Loucy (cell line): ENCODE data around the gene MEGF9.

Experiments used
- H2AFZ ChIP-seq: fragments of 200-600 bp; sonication (generic); 2 replicates; pipeline ENCODE4 v1.6.0; 2016; ENCODE audit warnings: antibody characterized with exemption, mild to moderate bottlenecking, low read length, moderate library complexity
- H3F3A ChIP-seq: fragments of 200-600 bp; 2 replicates; pipeline ENCODE4 v1.6.0; 2016; ENCODE audit warnings: antibody characterized with exemption, low read depth, mild to moderate bottlenecking
- H3K27me3 ChIP-seq: fragments of 200-600 bp; sonication (generic); 2 replicates; pipeline ENCODE4 v1.6.1; 2014; ENCODE audit warnings: low read length, mild to moderate bottlenecking; ENCODE audit not compliant: insufficient read depth, poor library complexity, severe bottlenecking
- H3K36me3 ChIP-seq: fragments of 200-600 bp; sonication (generic); 2 replicates; pipeline ENCODE4 v1.6.1; 2016; ENCODE audit warnings: low read length; ENCODE audit not compliant: insufficient read depth
- H3K4me1 ChIP-seq: fragments of 200-600 bp; sonication (generic); 2 replicates; pipeline ENCODE4 v1.5.1; 2014; ENCODE audit warnings: low read length, mild to moderate bottlenecking; ENCODE audit not compliant: insufficient read depth, poor library complexity, severe bottlenecking
- H3K4me2 ChIP-seq: fragments of 200-600 bp; sonication (generic); 2 replicates; pipeline ENCODE4 v1.6.0; 2014; ENCODE audit warnings: antibody characterized with exemption, low read length, low read depth, mild to moderate bottlenecking; ENCODE audit not compliant: poor library complexity, severe bottlenecking
- H3K4me3 ChIP-seq: fragments of 200-600 bp; sonication (generic); 2 replicates; pipeline ENCODE4 v1.5.1; 2014; ENCODE audit warnings: low read length, mild to moderate bottlenecking, mixed read lengths; ENCODE audit not compliant: poor library complexity, severe bottlenecking
- H3K79me2 ChIP-seq: fragments of 200-600 bp; sonication (generic); 2 replicates; pipeline ENCODE4 v1.6.1; 2014; ENCODE audit warnings: low read length; ENCODE audit not compliant: insufficient read depth
- H3K9ac ChIP-seq: fragments of 200-600 bp; sonication (generic); 2 replicates; pipeline ENCODE4 v1.6.0; 2014; ENCODE audit warnings: mild to moderate bottlenecking, low read depth, low read length, moderate library complexity; ENCODE audit not compliant: poor library complexity, severe bottlenecking
- H3K9me2 ChIP-seq: fragments of 200-600 bp; sonication (generic); replicated peaks from 2 replicates; pipeline ENCODE4 v1.6.1; 2016; ENCODE audit warnings: low read depth, low read length, mixed read lengths
- H3K9me3 ChIP-seq: fragments of 200-600 bp; sonication (generic); 2 replicates; pipeline ENCODE4 v1.6.1; 2014; ENCODE audit warnings: mild to moderate bottlenecking, antibody characterized with exemption, low read length, low read depth; ENCODE audit not compliant: insufficient read depth
- H4K20me1 ChIP-seq: fragments of 200-600 bp; sonication (generic); 2 replicates; pipeline ENCODE4 v1.6.0; 2014; ENCODE audit warnings: antibody characterized with exemption, low read length, mild to moderate bottlenecking; ENCODE audit not compliant: insufficient read depth, poor library complexity, severe bottlenecking
- EZH2phosphoT487 ChIP-seq: fragments of 200-600 bp; IDR thresholded peaks from 2 replicates; pipeline ENCODE4 v1.6.1; 2018; ENCODE audit warnings: antibody characterized with exemption, mild to moderate bottlenecking, moderate library complexity, borderline replicate concordance
- TF ChIP-seq, protein P1 (sequence below): fragments of 200-600 bp; sonication (generic); conservative IDR thresholded peaks from 2 replicates; pipeline ENCODE4 v1.5.1; 2014; ENCODE audit warnings: mild to moderate bottlenecking, antibody characterized with exemption, low read length

Gene MEGF9

GRCh38 chr9:120659209-120659608 lies 55.1 kb downstream of the MEGF9 start:
- H3K4me3 ChIP-seq, result no peak overlapping the region
- H4K20me1 ChIP-seq, result no peaks in the 10 kb centered on the region
- H3K4me1 ChIP-seq, result peaks cover 32% of the 10 kb centered on the region
- H3F3A ChIP-seq, result 0 out of 2 replicates have a peak, but pooled peaks cover 6% of the 10 kb centered on the region
- no peaks in the 10 kb centered on the region for H3K9me3 ChIP-seq
- H3K4me2 ChIP-seq, result no peak overlapping the region
- no peaks in the 10 kb centered on the region for H3K27me3 ChIP-seq
- H3K79me2 ChIP-seq, result 0 out of 2 replicates have a peak, but pooled peaks cover 2% of the 10 kb centered on the region
- TF ChIP-seq, protein P1, sequence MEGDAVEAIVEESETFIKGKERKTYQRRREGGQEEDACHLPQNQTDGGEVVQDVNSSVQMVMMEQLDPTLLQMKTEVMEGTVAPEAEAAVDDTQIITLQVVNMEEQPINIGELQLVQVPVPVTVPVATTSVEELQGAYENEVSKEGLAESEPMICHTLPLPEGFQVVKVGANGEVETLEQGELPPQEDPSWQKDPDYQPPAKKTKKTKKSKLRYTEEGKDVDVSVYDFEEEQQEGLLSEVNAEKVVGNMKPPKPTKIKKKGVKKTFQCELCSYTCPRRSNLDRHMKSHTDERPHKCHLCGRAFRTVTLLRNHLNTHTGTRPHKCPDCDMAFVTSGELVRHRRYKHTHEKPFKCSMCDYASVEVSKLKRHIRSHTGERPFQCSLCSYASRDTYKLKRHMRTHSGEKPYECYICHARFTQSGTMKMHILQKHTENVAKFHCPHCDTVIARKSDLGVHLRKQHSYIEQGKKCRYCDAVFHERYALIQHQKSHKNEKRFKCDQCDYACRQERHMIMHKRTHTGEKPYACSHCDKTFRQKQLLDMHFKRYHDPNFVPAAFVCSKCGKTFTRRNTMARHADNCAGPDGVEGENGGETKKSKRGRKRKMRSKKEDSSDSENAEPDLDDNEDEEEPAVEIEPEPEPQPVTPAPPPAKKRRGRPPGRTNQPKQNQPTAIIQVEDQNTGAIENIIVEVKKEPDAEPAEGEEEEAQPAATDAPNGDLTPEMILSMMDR, result no peak
- TF ChIP-seq EZH2phosphoT487, result no peak
- H2AFZ ChIP-seq, result no peak overlapping the region
- no peaks in the 10 kb centered on the region for H3K36me3 ChIP-seq
- H3K9me2 ChIP-seq, result no peaks in the 10 kb centered on the region
- H3K9ac ChIP-seq, result no peak overlapping the region

GRCh38 chr9:120655005-120655622 lies 59.2 kb downstream of the MEGF9 start:
- Histone ChIP-seq H3K4me2 (no peak overlapping the region), H3K36me3 (no peaks in the 10 kb centered on the region)

DNA sequence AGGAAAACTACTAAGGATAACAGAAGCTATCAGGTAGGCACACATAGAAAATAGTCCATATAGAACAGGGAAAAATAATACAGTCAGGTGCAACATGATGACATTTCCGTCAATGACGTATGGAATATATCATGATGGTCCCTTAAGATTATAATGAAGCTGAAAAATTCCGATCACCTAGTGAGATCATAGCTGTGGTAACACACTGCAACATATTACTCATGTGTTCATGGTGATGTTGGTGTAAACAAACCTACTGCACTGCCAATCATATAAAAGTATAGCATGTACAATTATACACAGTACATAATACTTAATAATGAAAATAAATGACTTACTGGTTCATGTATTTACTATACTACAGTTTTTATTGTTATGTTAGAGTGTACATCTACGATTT lies 60.0 kb downstream of the MEGF9 start:
- no peaks in the 10 kb centered on the region for H3K79me2 ChIP-seq
- no peaks in the 10 kb centered on the region for H3F3A ChIP-seq
- H3K4me3 ChIP-seq, result no peak overlapping the region
- no peak for TF ChIP-seq EZH2phosphoT487
- TF ChIP-seq, protein P1, result no peak
- H3K9ac ChIP-seq, result no peak overlapping the region
- no peaks in the 10 kb centered on the region for H3K27me3 ChIP-seq
- H3K4me1 ChIP-seq, result peaks cover 1% of the 10 kb centered on the region
- H3K9me3 ChIP-seq, result no peaks in the 10 kb centered on the region
- no peak overlapping the region for H2AFZ ChIP-seq
- no peaks in the 10 kb centered on the region for H3K36me3 ChIP-seq
- no peaks in the 10 kb centered on the region for H3K9me2 ChIP-seq
- H4K20me1 ChIP-seq, result no peaks in the 10 kb centered on the region
- H3K4me2 ChIP-seq, result no peak overlapping the region

More at GRCh38 chr9:120655005-120655622, 59.2 kb downstream of the MEGF9 start:
- Histone ChIP-seq H3K9ac (no peak overlapping the region), H4K20me1 (no peaks in the 10 kb centered on the region), H3K9me3 (no peaks in the 10 kb centered on the region), H3K4me3 (no peak overlapping the region), H3K27me3 (no peaks in the 10 kb centered on the region), H3K79me2 (no peaks in the 10 kb centered on the region), H3K9me2 (no peaks in the 10 kb centered on the region), H3F3A (no peaks in the 10 kb centered on the region), H3K4me1 (peaks cover 10% of the 10 kb centered on the region), H2AFZ (no peak overlapping the region)
- TF ChIP-seq, protein P1, result no peak
- no peak for TF ChIP-seq EZH2phosphoT487
